CD4-positive, alpha-beta T cell treated with Interleukin-1 beta for 1 hour (primary cell): ENCODE measurements around the gene CMTM4.
"Not testable (repeated sequence)": the region's sequence is repeated elsewhere in the genome, so short reads cannot be mapped to it uniquely, and the experiment has no call there.

Source experiments
- DNase-seq, 2 donors: peaks; one replicate each; pipeline ENCODE4 v3.0.0-alpha.2; 2020 to 2022

CMTM4 gene

GRCh38 chr16:66703406-66704215, 7.1 kb upstream of the CMTM4 start:
- no peak for DNase-seq

DNA sequence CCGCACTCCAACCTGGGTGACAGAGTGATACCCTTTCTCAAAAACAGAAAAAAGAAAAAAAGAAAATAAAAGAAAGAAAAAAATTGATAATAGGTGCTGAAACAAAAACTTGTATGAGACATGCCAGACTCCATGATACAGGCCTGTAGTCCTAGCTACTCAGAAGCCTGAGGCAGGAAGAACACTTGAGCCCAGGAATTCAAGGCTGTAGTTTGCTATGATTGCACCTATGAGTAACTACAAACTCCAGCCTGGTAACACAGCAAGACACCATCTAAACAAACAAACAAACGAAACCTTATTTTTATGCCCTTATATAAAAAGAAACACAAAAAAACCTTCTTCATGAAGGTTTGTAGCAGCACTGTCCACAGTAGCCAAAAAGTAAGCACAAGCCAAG, 5.0 kb upstream of the CMTM4 start:
- no peak for DNase-seq

- no peak for DNase-seq
Measured at GRCh38 chr16:66701026-66701425, 4.5 kb upstream of the CMTM4 start.

DNA sequence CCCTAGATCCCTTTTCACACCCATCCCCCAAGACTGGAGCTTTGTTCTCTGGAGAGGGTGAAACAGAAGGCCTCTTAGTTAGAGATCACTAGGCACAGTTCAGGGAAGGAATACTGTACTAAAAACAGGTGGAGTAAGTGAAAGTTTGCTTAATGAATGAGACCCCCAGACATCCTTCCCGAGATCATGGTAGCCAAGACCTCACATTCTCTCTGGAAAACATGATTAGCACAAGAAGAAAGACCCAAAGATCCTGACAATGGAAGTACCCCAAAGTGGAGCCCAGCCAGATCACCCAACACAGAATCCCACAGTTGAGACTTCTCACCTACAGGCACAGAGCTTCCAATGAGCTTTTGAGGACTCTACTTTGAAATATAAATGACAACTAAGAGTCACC, 3.4 kb upstream of the CMTM4 start:
- no peak for DNase-seq

DNA sequence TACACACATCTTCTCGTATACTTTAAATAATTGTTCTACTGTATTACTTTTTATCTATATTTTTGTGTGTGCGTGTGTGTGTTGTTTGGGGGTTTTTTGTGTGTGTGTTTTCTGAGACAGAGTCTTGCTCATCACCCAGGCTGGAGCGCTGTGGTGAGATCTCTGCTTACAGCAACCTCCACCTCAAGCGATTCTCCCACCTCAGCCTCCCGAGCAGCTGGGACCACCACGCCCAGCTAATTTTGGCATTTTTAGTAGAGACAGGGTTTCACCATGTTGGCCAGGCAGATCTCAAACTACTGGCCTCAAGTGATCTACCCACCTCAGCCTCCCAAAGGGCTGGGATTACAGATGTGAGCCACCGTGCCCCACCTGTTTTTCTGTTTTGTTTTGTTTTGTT, 1.5 kb upstream of the CMTM4 start:
- no peak for DNase-seq

DNA sequence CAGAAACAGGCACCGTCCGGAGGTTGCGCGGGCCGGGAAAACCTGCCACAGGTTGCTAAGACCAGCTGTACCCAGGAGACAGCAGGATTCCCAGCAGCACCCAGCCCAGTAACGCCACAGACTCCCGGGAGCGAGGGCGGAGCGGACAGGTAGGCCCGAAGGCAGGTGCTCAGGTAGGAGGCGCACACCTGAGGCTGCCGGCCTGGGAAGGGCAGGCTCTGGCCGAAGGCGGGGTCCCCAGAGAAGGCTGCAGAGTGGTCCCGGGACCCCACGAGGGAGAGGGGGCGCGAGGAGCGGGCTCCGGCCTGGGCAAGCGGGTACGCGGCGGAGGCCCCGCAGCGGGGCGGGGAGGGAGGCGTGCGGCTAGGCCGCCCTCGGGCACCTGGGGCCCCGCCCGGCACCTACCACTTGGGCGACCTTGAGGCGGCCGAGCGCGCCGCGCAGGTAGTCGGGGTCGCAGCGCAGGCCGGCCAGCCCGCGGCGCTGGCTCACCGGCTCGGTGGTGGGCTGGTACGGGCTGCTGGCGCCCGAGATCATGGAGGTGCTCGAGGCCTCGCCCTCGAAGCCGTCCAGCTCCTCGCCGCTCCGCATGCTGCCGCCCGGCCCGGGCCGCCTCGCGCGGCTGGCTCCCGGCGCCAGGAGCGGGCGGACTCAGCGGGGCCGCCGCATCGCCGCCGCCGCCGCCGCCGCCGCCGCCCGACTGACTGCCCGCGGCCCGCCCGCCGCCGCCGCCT, 441 bp downstream of the CMTM4 start:
- no peak for DNase-seq

DNA sequence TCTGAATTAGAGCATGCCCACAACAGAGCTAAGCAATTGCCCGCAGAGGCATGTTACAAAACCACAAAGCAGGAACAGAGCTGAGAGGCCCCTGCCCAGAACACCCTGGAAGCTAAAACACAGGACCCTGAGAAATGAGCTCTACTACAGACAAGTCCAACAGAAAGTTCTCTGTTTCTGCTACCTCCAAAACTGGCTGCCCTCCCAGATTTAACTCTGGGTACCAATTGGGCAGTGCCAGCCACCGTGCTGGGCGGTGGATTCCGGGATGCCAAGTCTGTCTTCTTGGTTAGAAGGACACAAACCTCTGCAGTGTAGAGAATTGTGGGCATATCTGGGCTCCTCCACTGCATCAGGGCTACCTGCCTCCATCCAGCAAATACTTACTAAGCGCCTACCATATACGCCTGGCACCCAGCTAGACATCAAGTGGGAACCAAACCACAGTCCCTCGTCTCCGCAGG, 1.0 kb downstream of the CMTM4 start:
- peak in 1 of 2 donors; percentile 1 for DNase-seq

DNA sequence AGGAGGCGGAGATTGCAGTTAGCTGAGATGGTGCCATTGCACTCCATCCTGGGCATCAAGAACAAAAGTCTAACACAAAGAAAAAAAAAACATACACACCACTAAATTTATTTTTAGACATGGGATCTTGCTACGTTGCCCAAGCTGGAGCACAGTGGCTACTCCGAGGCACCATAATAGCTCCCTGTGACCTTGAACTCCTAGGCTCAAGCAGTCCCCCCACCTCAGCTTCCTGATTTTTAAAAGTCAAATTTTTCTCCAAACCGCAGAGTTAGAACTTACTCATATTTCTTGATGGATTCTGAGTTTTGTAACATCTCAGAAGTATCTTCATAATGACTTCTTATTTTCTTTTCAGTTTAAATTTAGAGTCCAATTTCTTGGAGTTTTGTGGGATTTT, 3.4 kb downstream of the CMTM4 start:
- DNase-seq = no peak

DNA sequence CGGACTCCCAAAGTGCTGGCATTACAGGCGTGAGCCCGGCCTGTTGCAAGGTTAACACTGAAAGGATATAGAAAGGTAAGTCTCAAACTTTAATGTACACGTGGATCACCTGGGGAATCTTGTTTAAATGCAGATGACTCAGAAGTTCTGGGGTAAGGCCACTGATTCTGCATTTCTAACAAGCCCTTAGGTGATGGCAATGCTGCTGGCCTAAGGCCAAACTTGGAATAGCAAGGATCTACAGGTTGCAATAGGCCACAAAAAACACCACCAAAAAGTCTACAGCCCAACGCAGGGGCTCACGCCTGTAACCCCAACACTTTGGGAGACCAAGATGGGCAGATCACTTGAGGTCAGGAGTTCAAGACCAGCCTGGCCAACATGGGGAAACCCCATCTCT, 4.2 kb downstream of the CMTM4 start:
- DNase-seq = no peak

GRCh38 chr16:66691234-66691633, 5.3 kb downstream of the CMTM4 start:
- DNase-seq = no peak

- DNase-seq = no peak
Measured at GRCh38 chr16:66690106-66690847, 6.3 kb downstream of the CMTM4 start.

DNA sequence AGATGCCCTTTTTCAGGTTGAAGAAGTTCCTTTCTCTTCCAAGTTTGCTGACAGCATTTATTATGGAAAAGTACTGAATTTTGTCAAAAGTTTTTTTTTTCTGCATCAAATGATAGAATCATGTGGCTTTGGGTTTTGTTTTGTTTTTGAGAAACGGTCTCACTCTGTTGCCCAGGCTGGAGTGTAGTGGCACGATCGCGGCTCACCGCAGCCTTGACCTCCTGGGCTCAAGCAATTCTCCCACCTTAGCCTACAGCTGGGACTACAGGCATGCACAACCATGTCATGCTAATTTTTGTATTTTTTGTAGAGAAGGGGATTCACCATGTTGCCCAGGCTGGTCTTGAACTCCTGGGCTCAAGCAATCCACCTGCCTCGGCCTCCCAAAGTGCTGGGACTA, 7.3 kb downstream of the CMTM4 start:
- DNase-seq = no peak

- no peak for DNase-seq
Measured at GRCh38 chr16:66687906-66688625, 8.5 kb downstream of the CMTM4 start.

GRCh38 chr16:66685501-66686115, 10.9 kb downstream of the CMTM4 start:
- not testable (repeated sequence) for DNase-seq

GRCh38 chr16:66682271-66682670, 14.3 kb downstream of the CMTM4 start:
- no peak for DNase-seq

- DNase-seq = no peak
Measured at GRCh38 chr16:66681676-66682075, 14.9 kb downstream of the CMTM4 start.

DNA sequence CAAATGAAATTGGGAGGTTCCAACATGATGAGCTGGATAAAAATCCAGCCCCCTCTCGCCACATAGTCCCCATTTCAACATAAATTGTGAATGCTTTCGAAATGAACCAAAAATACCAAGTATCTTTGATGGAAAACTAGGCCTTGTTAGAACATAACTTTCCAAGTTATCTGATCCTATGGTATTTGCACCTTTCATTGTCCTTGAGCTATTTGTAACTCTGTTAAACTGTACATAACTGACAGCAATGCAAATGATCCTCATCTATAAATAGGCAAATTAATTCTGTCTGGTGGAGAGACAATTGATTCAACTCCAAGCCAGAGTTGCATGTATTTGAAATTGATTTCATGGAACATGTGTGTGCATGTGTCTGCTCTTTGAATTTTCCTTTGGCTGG, 18.2 kb downstream of the CMTM4 start:
- no peak for DNase-seq

DNA sequence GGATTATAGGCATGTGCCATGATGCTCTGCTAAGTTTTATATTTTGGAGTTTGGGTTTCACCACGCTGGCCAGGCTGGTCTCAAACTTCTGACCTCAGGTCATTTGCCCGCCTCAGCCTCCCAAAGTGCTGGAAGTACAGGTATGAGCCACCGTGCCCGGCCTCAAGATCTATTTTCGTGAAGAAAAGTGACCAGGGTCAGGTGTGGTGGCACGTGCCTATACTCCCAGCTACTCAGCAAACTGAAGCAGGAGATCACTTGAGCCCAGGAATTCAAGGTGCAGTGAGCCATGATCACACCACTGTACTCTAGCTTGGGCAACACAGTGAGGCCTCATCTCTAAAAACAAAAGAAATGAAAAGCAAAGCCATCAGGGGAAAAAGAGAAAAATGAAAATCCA, 18.7 kb downstream of the CMTM4 start:
- DNase-seq = no peak

GRCh38 chr16:66677179-66677578, 19.4 kb downstream of the CMTM4 start:
- no peak for DNase-seq

DNA sequence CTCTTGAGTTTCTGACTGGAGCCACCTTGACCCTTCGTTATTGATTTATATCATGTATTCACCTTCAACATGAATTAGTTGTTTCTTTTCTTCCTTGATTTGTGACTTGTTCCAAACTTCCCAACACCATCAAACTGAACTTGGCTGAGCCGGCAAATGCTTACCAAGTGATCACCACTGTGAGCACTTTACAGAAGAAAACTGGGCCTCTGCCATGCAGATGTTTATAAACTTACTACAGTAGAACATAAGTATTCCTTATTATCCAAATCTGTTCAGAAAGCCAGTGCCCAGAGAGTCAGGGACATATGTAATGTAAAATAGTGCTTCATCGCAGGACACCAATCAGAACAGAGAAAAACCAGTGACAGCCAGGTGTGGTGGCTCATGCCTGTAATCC, 19.9 kb downstream of the CMTM4 start:
- no peak for DNase-seq

DNA sequence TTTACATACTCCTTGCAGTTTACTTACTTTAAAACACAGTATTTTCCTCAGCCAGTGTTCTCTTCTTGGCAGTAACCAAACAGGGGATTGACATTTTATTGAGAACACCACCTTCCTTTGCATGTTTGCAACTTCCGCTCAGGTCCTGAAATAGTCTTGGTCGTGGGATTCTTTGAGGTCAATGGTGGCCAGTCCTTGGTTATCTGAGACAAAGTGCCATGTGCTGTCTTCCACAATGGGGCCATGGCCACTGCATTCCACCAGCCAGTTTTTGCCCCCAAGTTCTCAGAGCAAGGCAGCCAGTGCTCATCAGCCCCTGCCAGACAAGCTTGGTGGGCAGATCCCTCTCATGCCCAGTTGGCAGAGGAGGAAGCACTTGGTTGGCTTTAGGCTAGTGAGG, 22.9 kb downstream of the CMTM4 start:
- no peak for DNase-seq

DNA sequence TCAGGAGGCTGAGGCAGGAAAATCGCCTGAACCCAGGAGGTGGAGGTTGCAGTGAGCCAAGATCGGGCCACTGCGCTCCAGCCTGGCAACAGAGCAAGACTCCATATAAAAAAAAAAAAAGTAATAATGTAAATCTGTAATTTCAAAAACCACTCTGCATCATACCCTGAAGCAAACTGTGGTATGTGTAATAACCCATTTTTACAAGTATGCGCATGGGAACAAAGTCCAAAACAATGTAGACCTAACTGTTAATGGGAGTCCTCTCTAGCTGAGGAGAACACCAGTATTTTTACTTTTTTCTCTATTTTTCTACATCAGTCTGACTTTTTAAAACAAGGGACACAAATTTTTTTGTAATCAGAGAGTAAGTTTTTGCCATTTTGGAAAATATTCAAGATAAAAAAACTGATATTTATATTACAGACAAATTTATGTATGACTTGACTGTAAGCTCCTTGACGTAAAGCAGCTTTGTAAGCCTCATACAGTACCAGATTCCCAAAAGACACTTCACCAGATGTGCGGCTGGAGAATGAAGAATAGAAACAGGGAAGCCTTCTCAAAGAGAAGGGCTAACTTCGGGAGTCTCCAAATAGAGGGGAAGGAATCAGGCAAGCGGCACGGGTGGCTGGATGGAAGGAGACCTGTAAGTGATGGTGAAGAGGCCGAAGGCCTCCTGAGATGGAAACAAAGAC, 25.7 kb downstream of the CMTM4 start:
- DNase-seq = no peak
